ENCODE measurements around the gene SEC14L1. TPM values are rescaled to one million over a fixed set of nuclear protein-coding genes. Genes with fewer than 3 reads are reported as not detected.

SEC14L1 gene
- total and polyA plus RNA-seq, 4 donors: 17.0 to 52.0 (median 26.8) TPM

DNA sequence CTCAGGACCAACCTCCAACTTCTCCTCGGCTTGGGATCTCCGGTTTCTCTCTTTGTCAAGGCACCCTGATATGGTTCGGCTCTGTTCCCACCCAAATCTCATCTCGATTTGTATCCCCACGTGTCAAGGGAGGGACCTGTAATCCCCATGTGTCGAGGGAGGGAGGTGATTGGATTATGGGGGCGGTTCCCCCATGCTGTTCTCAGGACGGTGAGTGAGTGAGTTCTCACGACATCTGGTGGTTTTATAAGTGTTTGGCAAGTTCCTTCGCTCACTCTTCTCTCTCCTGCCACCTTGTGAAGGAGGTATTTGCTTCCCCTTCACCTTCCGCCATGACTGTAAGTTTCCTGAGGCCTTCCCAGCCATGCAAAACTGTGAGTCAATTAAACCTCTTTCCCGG, 117.9 kb downstream of the SEC14L1 start (continued):
- TF ChIP-seq GABPA (IDR thresholded peaks at IDR 0.05 in 1 of 2, conservative IDR thresholded peaks at IDR 0.05 in 1 of 2): no peak

DNA sequence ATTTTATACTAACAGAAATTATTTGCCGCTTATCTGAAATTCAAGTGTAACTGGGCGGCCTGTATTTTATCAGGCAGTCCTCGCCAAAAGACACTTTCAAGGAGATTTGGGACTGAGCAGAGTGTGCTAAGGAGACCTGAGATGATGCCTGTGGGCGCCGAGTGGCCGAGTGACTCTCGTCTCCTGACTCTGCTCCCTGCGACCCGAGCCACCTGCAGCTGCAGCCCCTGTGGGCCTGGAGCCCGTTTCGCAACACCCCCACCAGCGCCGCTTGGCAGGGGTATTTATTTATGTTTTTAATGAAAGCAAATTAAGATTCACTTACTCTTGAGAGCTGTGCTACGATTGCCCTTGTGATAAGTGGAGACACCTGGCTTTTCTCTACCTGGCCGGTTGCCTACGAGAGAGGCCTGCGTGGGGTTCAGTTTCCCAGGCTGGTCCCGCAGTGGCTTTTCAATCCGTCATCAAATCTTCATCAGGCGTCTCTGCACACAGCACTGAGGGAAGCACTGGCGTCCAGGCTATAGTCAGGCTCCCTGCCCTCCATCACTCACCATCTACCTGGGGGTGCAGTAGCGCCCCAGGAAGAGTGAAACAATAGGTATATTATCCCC, 124.0 kb downstream of the SEC14L1 start:
- H3K36me3 ChIP-seq (ENCODE audit: control insufficient read depth in 4 of 4, insufficient read depth in 3 of 4, low read depth in 1 of 4, low read length in 3 of 4): no peaks in the 10 kb centered on the region
- no peak overlapping the region for H3K27ac ChIP-seq (ENCODE audit: low read depth in 1 of 2, low read length in 2 of 2)
- H3K9me3 ChIP-seq (ENCODE audit: control insufficient read depth in 4 of 4, low read length in 3 of 4): no peaks in the 10 kb centered on the region
- DNase-seq (ENCODE audit: low spot score): no peak
- no peaks in the 10 kb centered on the region for H3K4me1 ChIP-seq (ENCODE audit: control insufficient read depth in 4 of 4, insufficient read depth in 4 of 4, low read length in 3 of 4)
- no peak overlapping the region for H3K4me3 ChIP-seq (ENCODE audit: low read depth in 1 of 3, low read length in 3 of 3)
- H3K27me3 ChIP-seq (ENCODE audit: control insufficient read depth in 4 of 4, insufficient read depth in 4 of 4, low read length in 3 of 4): no peaks in the 10 kb centered on the region
- H3K9ac ChIP-seq (ENCODE audit: low read depth in 1 of 2, low read length in 2 of 2): no peak overlapping the region
- 75% methylated on average over 22 of the region's 22 CpGs for WGBS
- TF ChIP-seq HNF4A (conservative IDR thresholded peaks at IDR 0.05) (no peak), FOXA2 (IDR thresholded peaks at IDR 0.05) (no peak), SP1 (IDR thresholded peaks at IDR 0.05) (no peak), EGR1 (IDR thresholded peaks at IDR 0.05; ENCODE audit: low read depth in 2 of 2) (no peak), NR2F2 (IDR thresholded peaks at IDR 0.05) (no peak), REST (IDR thresholded peaks at IDR 0.05) (no peak), FOXA1 (IDR thresholded peaks at IDR 0.05) (no peak), GABPA (IDR thresholded peaks at IDR 0.05 in 1 of 2, conservative IDR thresholded peaks at IDR 0.05 in 1 of 2) (no peak), TAF1 (conservative IDR thresholded peaks at IDR 0.05) (no peak), JUND (IDR thresholded peaks at IDR 0.05) (no peak), RXRA (IDR thresholded peaks at IDR 0.05) (no peak), HNF4G (IDR thresholded peaks at IDR 0.05) (no peak), YY1 (IDR thresholded peaks at IDR 0.05) (no peak), RAD21 (IDR thresholded peaks at IDR 0.05) (no peak)
- TF ChIP-seq, protein P1, sequence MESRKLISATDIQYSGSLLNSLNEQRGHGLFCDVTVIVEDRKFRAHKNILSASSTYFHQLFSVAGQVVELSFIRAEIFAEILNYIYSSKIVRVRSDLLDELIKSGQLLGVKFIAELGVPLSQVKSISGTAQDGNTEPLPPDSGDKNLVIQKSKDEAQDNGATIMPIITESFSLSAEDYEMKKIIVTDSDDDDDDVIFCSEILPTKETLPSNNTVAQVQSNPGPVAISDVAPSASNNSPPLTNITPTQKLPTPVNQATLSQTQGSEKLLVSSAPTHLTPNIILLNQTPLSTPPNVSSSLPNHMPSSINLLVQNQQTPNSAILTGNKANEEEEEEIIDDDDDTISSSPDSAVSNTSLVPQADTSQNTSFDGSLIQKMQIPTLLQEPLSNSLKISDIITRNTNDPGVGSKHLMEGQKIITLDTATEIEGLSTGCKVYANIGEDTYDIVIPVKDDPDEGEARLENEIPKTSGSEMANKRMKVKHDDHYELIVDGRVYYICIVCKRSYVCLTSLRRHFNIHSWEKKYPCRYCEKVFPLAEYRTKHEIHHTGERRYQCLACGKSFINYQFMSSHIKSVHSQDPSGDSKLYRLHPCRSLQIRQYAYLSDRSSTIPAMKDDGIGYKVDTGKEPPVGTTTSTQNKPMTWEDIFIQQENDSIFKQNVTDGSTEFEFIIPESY (IDR thresholded peaks at IDR 0.05): no peak
- TF ChIP-seq, protein P2, sequence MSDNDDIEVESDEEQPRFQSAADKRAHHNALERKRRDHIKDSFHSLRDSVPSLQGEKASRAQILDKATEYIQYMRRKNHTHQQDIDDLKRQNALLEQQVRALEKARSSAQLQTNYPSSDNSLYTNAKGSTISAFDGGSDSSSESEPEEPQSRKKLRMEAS (IDR thresholded peaks at IDR 0.05): no peak
- TF ChIP-seq, protein P3, sequence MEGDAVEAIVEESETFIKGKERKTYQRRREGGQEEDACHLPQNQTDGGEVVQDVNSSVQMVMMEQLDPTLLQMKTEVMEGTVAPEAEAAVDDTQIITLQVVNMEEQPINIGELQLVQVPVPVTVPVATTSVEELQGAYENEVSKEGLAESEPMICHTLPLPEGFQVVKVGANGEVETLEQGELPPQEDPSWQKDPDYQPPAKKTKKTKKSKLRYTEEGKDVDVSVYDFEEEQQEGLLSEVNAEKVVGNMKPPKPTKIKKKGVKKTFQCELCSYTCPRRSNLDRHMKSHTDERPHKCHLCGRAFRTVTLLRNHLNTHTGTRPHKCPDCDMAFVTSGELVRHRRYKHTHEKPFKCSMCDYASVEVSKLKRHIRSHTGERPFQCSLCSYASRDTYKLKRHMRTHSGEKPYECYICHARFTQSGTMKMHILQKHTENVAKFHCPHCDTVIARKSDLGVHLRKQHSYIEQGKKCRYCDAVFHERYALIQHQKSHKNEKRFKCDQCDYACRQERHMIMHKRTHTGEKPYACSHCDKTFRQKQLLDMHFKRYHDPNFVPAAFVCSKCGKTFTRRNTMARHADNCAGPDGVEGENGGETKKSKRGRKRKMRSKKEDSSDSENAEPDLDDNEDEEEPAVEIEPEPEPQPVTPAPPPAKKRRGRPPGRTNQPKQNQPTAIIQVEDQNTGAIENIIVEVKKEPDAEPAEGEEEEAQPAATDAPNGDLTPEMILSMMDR (IDR thresholded peaks at IDR 0.05; ENCODE audit: low read depth, low read length, missing input control): no peak
- TF ChIP-seq, protein P4, sequence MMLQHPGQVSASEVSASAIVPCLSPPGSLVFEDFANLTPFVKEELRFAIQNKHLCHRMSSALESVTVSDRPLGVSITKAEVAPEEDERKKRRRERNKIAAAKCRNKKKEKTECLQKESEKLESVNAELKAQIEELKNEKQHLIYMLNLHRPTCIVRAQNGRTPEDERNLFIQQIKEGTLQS (IDR thresholded peaks at IDR 0.05): no peak
